ENCODE data around the gene ZNF648. TPM values are rescaled to one million over a fixed set of nuclear protein-coding genes. Genes with fewer than 3 reads are reported as not detected.
"Not testable (repeated sequence)": the region's sequence is repeated elsewhere in the genome, so short reads cannot be mapped to it uniquely, and the experiment has no call there.

The ZNF648 gene
- polyA plus RNA-seq, 3 donors = 0.37 to 0.57 (median 0.43) TPM

GRCh38 chr1:182045481-182045880 is 16.0 kb downstream of the ZNF648 start:
- not testable (repeated sequence) for DNase-seq (ENCODE audit: extremely low read depth in 1 of 11, low read depth in 9 of 11, low spot score in 4 of 11)

- no peak for DNase-seq (ENCODE audit: extremely low read depth in 1 of 11, low read depth in 9 of 11, low spot score in 4 of 11)
Measured at GRCh38 chr1:182041615-182042014, 19.9 kb downstream of the ZNF648 start.

- no peak for DNase-seq (ENCODE audit: extremely low read depth in 1 of 11, low read depth in 9 of 11, low spot score in 4 of 11)
Measured at GRCh38 chr1:182038220-182038619, 23.3 kb downstream of the ZNF648 start.

- no peak for DNase-seq (ENCODE audit: extremely low read depth in 1 of 11, low read depth in 9 of 11, low spot score in 4 of 11)
Measured at GRCh38 chr1:182035097-182035770, 26.3 kb downstream of the ZNF648 start.

- DNase-seq (ENCODE audit: extremely low read depth in 1 of 11, low read depth in 9 of 11, low spot score in 4 of 11) = no peak
Measured at GRCh38 chr1:182032251-182032650, 29.3 kb downstream of the ZNF648 start.

- peak; percentile 88 to 97 (median 94) for DNase-seq (ENCODE audit: extremely low read depth in 1 of 11, low read depth in 9 of 11, low spot score in 4 of 11)
Measured at GRCh38 chr1:182029379-182030331, 31.9 kb downstream of the ZNF648 start.

- DNase-seq (ENCODE audit: extremely low read depth in 1 of 11, low read depth in 9 of 11, low spot score in 4 of 11) = no peak
Measured at GRCh38 chr1:182029002-182029378, 32.5 kb downstream of the ZNF648 start.

- no peak for DNase-seq (ENCODE audit: extremely low read depth in 1 of 11, low read depth in 9 of 11, low spot score in 4 of 11)
Measured at GRCh38 chr1:182015360-182015759, 46.2 kb downstream of the ZNF648 start.

GRCh38 chr1:182010800-182011370 is 50.6 kb downstream of the ZNF648 start:
- DNase-seq (ENCODE audit: extremely low read depth in 1 of 11, low read depth in 9 of 11, low spot score in 4 of 11) = not testable (repeated sequence)

- DNase-seq (ENCODE audit: extremely low read depth in 1 of 11, low read depth in 9 of 11, low spot score in 4 of 11) = not testable (repeated sequence)
Measured at GRCh38 chr1:182005398-182005797, 56.1 kb downstream of the ZNF648 start.

GRCh38 chr1:182004601-182005000 is 56.9 kb downstream of the ZNF648 start:
- DNase-seq (ENCODE audit: extremely low read depth in 1 of 11, low read depth in 9 of 11, low spot score in 4 of 11) = no peak
